Sigmoid colon (tissue), 7 donors: Measurements from ENCODE around the gene FIGN. TPM values are rescaled to one million over a fixed set of nuclear protein-coding genes. Genes with fewer than 3 reads are reported as not detected.

Experiments
- DNase-seq: peaks from one replicate; pipeline ENCODE4 v3.0.0-alpha.2; 2019
- H3K27ac ChIP-seq, 4 donors: fragments of 200-600 bp; sonication (generic); one replicate each; pipeline ENCODE4 v1.5.1; 2016 to 2019; ENCODE audit warnings: mild to moderate bottlenecking in 1 of 4
- H3K27me3 ChIP-seq, 3 donors: fragments of 200-600 bp; sonication (generic); one replicate each; pipeline ENCODE4 v1.5.1; 2019; ENCODE audit warnings: mild to moderate bottlenecking in 1 of 3
- H3K36me3 ChIP-seq, 4 donors: fragments of 200-600 bp; sonication (generic); one replicate each; pipeline ENCODE4 v1.5.1; 2016 to 2019
- H3K4me1 ChIP-seq, 4 donors: fragments of 200-600 bp; sonication (generic); one replicate each; pipeline ENCODE4 v1.5.1; 2017 to 2019
- H3K4me3 ChIP-seq, 4 donors: fragments of 200-600 bp; sonication (generic); one replicate each; pipeline ENCODE4 v1.5.1; 2017 to 2019; ENCODE audit warnings: mild to moderate bottlenecking in 2 of 4, moderate library complexity in 1 of 4
- H3K9me3 ChIP-seq, 4 donors: fragments of 200-600 bp in 3 of 4; sonication (generic) in 3 of 4; one replicate each; pipeline versions ENCODE4 v1.5.1 to v1.6.1; 2013 to 2019
- EP300 ChIP-seq, 4 donors: sonication (generic); formaldehyde crosslinking; IDR thresholded peaks; one replicate each; pipeline ENCODE4 v1.6.1; 2017; ENCODE audit warnings: antibody characterized with exemption in 4 of 4
- POLR2A ChIP-seq, 2 donors: fragments of 450-650 bp; IDR thresholded peaks; one replicate each; pipeline ENCODE4 v1.6.1; 2016; ENCODE audit warnings: antibody characterized with exemption in 2 of 2, mild to moderate bottlenecking in 2 of 2, moderate library complexity in 2 of 2
- POLR2AphosphoS5 ChIP-seq, 4 donors: sonication (generic); formaldehyde crosslinking; IDR thresholded peaks; one replicate each; pipeline ENCODE4 v1.6.1; 2017; ENCODE audit warnings: antibody characterized with exemption in 4 of 4
- WGBS, 2 donors: extraction: QIAGEN DNeasy Blood & Tissue Kit; methylation state at CpG; one replicate each; pipeline ENCODE4 v1.1.7; 2013; 5-methylcytosine and 5-hydroxymethylcytosine counted together
- intact Hi-C: fragments of 100-400 bp; cut with DNase I; formaldehyde crosslinking; loops from one replicate; pipeline ENCODE4 v1.15.1; 2023
- polyA plus RNA-seq, 3 donors: library from polyadenylated mRNA; stranded (reverse); fragments of 200-250 nt; gene quantifications; one replicate each; pipeline ENCODE4 v1.2.3, GENCODE V29; 2013
- total RNA-seq, 4 donors: library from RNA; depleted of rRNA; stranded (reverse); fragments of >200 nt; gene quantifications; one replicate each; pipeline ENCODE4 v1.1.0, GENCODE V29; 2016
- TF ChIP-seq, protein P1 (sequence below), 4 experiments: fragments of 450-650 bp in 3 of 4; fragments of 200-600 bp in 1 of 4; IDR thresholded peaks; one replicate each; pipeline ENCODE4 v1.5.1; 2016 to 2019; ENCODE audit warnings: antibody characterized with exemption in 4 of 4, mild to moderate bottlenecking in 3 of 4, moderate library complexity in 2 of 4
- donor health status: healthy with polysubstance abuse.
- donor health status: Bipolar disorder and iron deficiency.
- donor health status: healthy.

The FIGN gene, protein sequence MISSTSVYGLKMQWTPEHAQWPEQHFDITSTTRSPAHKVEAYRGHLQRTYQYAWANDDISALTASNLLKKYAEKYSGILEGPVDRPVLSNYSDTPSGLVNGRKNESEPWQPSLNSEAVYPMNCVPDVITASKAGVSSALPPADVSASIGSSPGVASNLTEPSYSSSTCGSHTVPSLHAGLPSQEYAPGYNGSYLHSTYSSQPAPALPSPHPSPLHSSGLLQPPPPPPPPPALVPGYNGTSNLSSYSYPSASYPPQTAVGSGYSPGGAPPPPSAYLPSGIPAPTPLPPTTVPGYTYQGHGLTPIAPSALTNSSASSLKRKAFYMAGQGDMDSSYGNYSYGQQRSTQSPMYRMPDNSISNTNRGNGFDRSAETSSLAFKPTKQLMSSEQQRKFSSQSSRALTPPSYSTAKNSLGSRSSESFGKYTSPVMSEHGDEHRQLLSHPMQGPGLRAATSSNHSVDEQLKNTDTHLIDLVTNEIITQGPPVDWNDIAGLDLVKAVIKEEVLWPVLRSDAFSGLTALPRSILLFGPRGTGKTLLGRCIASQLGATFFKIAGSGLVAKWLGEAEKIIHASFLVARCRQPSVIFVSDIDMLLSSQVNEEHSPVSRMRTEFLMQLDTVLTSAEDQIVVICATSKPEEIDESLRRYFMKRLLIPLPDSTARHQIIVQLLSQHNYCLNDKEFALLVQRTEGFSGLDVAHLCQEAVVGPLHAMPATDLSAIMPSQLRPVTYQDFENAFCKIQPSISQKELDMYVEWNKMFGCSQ
- 1 to 10 TPM; 2.9 to 8.0 (median 5.9) TPM for total RNA-seq
- under 1 TPM in 2 of 3 donors, not detected in 1; under 0.01 to 0.60 TPM for polyA plus RNA-seq

DNA sequence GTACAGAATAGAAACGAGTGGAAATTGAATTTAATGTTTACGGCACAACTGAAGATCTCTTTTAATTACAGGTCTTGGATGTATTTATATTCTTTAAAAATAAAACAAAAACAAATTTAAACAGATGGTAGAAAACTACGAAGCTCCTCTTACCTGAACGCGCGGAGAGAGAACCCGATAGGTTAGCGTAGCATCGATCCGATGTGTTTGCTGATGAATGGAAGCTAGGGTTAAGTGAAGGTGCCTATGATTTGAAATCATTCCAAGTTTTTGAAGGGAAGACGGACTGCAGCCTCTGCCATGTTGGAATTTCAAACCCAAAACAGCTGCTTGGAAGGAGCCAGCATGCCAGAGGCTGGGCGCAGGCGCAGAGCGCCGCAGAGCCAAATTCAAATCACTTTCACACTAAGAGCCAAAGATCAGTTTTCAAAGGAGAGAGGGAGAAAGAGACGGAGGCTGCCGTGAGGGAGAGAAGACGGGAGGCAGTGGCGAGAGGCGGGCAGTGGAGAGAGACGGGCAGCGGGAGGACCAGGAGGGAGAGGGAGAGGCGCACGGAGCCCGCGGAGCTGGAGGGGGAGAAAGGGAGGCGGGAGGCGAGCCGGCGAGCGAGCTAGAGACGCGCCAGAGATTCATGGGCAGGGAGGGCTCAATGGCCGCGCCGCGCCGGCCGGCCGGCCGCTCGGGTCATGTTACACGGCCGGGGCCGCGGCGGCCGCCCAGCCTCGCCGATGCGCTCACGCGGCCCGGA is at the start of gene FIGN:
FIGN (minus strand) TSS at position 324 of the 748 bp plus-strand sequence. CDS start 1,081 bp downstream, outside the sequence.
- Histone ChIP-seq H3K4me3 (peak within 1 kb of the TSS; percentile 57 to 87 (median 76)), H3K9me3 (no peaks in the 10 kb centered on the region), H3K36me3 (no peaks in the 10 kb centered on the region), H3K27me3 (no peaks in the 10 kb centered on the region), H3K27ac (peak within 1 kb of the TSS; percentile 91 to 96 (median 92)), H3K4me1 (peaks cover 0 to 25% (median 6%) of the 10 kb centered on the region in 4 donors)
- DNase-seq: peak; percentile 89
- 4 to 5% methylated on average over 54 of the region's 54 CpGs for WGBS, 2 donors
- TF ChIP-seq POLR2A (IDR thresholded peaks at IDR 0.05): peak; percentile 68 to 73
- TF ChIP-seq, protein P1, sequence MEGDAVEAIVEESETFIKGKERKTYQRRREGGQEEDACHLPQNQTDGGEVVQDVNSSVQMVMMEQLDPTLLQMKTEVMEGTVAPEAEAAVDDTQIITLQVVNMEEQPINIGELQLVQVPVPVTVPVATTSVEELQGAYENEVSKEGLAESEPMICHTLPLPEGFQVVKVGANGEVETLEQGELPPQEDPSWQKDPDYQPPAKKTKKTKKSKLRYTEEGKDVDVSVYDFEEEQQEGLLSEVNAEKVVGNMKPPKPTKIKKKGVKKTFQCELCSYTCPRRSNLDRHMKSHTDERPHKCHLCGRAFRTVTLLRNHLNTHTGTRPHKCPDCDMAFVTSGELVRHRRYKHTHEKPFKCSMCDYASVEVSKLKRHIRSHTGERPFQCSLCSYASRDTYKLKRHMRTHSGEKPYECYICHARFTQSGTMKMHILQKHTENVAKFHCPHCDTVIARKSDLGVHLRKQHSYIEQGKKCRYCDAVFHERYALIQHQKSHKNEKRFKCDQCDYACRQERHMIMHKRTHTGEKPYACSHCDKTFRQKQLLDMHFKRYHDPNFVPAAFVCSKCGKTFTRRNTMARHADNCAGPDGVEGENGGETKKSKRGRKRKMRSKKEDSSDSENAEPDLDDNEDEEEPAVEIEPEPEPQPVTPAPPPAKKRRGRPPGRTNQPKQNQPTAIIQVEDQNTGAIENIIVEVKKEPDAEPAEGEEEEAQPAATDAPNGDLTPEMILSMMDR (IDR thresholded peaks at IDR 0.05): no peak
- TF ChIP-seq POLR2AphosphoS5 (IDR thresholded peaks at IDR 0.05): peak; percentile 68 to 90 (median 86)
- no peak for TF ChIP-seq EP300 (IDR thresholded peaks at IDR 0.05)
- intact Hi-C loops: loop anchor here (5.0 kb wide), 1 partner anchor 389 kb away; no protein-coding TSS in a partner anchor

DNA sequence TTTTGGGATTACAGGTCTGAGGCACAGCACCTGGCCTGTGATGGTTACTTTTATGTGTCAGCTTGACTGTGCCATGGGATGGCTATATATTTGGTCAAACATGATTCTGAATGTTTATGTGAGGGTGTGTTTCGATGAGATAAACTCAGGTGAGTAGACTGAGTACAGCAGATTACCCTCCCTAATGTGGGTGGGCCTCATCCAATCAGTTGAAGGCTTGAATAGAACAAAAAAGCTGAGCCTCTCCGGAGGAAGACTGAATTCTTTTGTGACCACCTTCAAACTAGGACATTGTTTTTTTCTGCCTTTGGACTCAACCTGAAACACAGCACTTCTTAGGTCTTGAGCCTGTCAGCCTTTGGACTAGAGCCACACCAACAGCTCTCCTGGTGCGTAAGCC is 49.4 kb upstream of the FIGN start:
- Histone ChIP-seq H3K27me3 (no peaks in the 10 kb centered on the region), H3K4me1 (no peaks in the 10 kb centered on the region), H3K36me3 (no peaks in the 10 kb centered on the region), H3K4me3 (no peak overlapping the region), H3K27ac (no peak overlapping the region), H3K9me3 (no peaks in the 10 kb centered on the region)
- TF ChIP-seq, protein P1 (IDR thresholded peaks at IDR 0.05): no peak
- no peak for TF ChIP-seq EP300 (IDR thresholded peaks at IDR 0.05)
- no peak for TF ChIP-seq POLR2AphosphoS5 (IDR thresholded peaks at IDR 0.05)
- TF ChIP-seq POLR2A (IDR thresholded peaks at IDR 0.05): no peak
- intact Hi-C loops: no loop called here
- DNase-seq: no peak
- WGBS, 2 donors: 78 to 87% methylated on average over 3 of the region's 3 CpGs

DNA sequence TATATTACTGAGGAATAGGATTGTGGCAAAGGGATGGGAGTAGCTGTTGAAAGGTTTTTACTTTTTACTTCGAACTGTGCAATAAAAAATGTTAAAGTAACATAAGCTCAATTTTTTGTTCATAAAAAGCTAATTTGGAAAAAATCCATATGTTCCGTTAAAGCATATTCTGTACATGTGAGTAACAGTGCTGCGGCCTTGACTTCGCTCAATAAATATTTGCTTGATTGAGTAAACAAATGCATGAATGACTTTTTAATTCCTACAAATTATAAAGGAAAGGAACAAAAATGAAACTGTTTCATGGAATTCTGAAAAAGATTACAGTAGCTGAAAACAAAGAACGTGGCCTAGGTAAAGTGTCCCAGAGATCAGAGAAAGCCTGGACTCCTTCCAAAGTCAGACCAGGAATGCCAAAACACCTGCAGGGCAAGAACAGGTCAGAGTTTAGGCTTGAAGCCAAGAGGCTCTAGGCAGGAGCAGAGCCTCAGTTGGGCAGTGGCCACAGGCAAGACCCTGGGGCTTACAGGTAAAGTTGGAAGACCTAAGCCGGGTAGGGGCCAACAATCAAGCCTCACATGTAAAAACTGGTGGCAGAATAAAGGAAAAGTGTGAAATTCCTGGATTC is 44.3 kb upstream of the FIGN start:
- intact Hi-C loops: no loop called here
- H3K27ac ChIP-seq: no peak overlapping the region

More for the DNA sequence above, 44.3 kb upstream of the FIGN start:
- no peaks in the 10 kb centered on the region for H3K36me3 ChIP-seq
- no peaks in the 10 kb centered on the region for H3K9me3 ChIP-seq
- H3K27me3 ChIP-seq: no peaks in the 10 kb centered on the region
- no peak for DNase-seq
- H3K4me3 ChIP-seq: no peak overlapping the region
- TF ChIP-seq, protein P1 (IDR thresholded peaks at IDR 0.05): no peak
- TF ChIP-seq EP300 (IDR thresholded peaks at IDR 0.05): no peak
- peaks cover 0 to 6% (median 0%) of the 10 kb centered on the region in 4 donors for H3K4me1 ChIP-seq
- 45 to 75% methylated on average over 6 of the region's 6 CpGs for WGBS, 2 donors
